HL-60 (cell line): ENCODE data around the gene PPP1R3C.

Experiments
- DNase-seq, 2 experiments: peaks; one replicate each; pipeline ENCODE4 v3.0.0-alpha.2; 2010 to 2020; ENCODE audit warnings: low read depth in 1 of 2, low spot score in 1 of 2
- H3K27ac ChIP-seq: fragments of 250-450 bp; sonication (Bioruptor Pico); replicated peaks from 2 replicates; pipeline ENCODE4 v1.5.1; 2020; ENCODE audit warnings: mild to moderate bottlenecking, moderate library complexity
- H3K27me3 ChIP-seq: fragments of 250-450 bp; sonication (Bioruptor Pico); 2 replicates; pipeline ENCODE4 v1.5.1; 2021; ENCODE audit warnings: mild to moderate bottlenecking, moderate library complexity; ENCODE audit not compliant: insufficient read depth, poor library complexity, severe bottlenecking
- H3K4me3 ChIP-seq: replicated peaks from 2 replicates; pipeline ENCODE4 v1.5.1; 2011; ENCODE audit warnings: mild to moderate bottlenecking, control low read depth, low read length; ENCODE audit not compliant: insufficient read depth
- GABPA ChIP-seq: IDR thresholded peaks from 2 replicates; pipeline ENCODE4 v1.6.1; 2012; ENCODE audit warnings: low read depth
- POLR2AphosphoS5 ChIP-seq: IDR thresholded peaks from 2 replicates; pipeline ENCODE4 v1.6.1; 2012; ENCODE audit warnings: low read depth
- SPI1 ChIP-seq: IDR thresholded peaks from 2 replicates; pipeline ENCODE4 v1.6.1; 2012; ENCODE audit warnings: low read depth, mild to moderate bottlenecking, borderline replicate concordance
- TF ChIP-seq, protein P1 (sequence below): IDR thresholded peaks from 2 replicates; pipeline ENCODE4 v1.6.1; 2012; ENCODE audit warnings: low read depth; ENCODE audit not compliant: insufficient replicate concordance
- TF ChIP-seq, protein P2 (sequence below): IDR thresholded peaks from one replicate; pipeline ENCODE4 v1.5.1; 2011; ENCODE audit warnings: low read length, control low read depth, inconsistent platforms; ENCODE audit not compliant: insufficient read depth

Gene PPP1R3C

DNA sequence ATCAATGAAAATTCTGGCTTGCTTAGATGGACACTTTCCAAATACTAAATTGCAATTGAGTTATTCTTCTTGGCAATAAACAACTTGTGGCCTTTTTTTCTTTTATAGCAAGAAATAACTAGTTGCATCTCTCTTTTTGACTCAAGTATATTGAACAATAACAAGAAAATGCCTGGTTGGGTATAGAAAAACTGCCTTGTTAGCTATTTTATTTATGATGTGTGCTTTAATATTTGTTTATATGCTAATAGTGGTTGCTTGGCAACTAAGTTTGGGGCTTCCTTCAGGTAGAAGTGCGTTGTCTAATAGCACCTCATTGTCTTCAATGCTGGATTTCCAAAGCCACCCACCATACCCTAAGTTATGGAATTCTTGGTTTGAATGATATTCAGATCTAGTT, 30.1 kb upstream of the PPP1R3C start:
- Histone ChIP-seq H3K27me3 (no peaks in the 10 kb centered on the region), H3K27ac (no peak overlapping the region), H3K4me3 (no peak overlapping the region)
- DNase-seq = no peak
- TF ChIP-seq POLR2AphosphoS5 (no peak), SPI1 (no peak), GABPA (no peak)
- TF ChIP-seq, protein P1, sequence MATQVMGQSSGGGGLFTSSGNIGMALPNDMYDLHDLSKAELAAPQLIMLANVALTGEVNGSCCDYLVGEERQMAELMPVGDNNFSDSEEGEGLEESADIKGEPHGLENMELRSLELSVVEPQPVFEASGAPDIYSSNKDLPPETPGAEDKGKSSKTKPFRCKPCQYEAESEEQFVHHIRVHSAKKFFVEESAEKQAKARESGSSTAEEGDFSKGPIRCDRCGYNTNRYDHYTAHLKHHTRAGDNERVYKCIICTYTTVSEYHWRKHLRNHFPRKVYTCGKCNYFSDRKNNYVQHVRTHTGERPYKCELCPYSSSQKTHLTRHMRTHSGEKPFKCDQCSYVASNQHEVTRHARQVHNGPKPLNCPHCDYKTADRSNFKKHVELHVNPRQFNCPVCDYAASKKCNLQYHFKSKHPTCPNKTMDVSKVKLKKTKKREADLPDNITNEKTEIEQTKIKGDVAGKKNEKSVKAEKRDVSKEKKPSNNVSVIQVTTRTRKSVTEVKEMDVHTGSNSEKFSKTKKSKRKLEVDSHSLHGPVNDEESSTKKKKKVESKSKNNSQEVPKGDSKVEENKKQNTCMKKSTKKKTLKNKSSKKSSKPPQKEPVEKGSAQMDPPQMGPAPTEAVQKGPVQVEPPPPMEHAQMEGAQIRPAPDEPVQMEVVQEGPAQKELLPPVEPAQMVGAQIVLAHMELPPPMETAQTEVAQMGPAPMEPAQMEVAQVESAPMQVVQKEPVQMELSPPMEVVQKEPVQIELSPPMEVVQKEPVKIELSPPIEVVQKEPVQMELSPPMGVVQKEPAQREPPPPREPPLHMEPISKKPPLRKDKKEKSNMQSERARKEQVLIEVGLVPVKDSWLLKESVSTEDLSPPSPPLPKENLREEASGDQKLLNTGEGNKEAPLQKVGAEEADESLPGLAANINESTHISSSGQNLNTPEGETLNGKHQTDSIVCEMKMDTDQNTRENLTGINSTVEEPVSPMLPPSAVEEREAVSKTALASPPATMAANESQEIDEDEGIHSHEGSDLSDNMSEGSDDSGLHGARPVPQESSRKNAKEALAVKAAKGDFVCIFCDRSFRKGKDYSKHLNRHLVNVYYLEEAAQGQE = no peak
- TF ChIP-seq, protein P2, sequence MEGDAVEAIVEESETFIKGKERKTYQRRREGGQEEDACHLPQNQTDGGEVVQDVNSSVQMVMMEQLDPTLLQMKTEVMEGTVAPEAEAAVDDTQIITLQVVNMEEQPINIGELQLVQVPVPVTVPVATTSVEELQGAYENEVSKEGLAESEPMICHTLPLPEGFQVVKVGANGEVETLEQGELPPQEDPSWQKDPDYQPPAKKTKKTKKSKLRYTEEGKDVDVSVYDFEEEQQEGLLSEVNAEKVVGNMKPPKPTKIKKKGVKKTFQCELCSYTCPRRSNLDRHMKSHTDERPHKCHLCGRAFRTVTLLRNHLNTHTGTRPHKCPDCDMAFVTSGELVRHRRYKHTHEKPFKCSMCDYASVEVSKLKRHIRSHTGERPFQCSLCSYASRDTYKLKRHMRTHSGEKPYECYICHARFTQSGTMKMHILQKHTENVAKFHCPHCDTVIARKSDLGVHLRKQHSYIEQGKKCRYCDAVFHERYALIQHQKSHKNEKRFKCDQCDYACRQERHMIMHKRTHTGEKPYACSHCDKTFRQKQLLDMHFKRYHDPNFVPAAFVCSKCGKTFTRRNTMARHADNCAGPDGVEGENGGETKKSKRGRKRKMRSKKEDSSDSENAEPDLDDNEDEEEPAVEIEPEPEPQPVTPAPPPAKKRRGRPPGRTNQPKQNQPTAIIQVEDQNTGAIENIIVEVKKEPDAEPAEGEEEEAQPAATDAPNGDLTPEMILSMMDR = no peak

DNA sequence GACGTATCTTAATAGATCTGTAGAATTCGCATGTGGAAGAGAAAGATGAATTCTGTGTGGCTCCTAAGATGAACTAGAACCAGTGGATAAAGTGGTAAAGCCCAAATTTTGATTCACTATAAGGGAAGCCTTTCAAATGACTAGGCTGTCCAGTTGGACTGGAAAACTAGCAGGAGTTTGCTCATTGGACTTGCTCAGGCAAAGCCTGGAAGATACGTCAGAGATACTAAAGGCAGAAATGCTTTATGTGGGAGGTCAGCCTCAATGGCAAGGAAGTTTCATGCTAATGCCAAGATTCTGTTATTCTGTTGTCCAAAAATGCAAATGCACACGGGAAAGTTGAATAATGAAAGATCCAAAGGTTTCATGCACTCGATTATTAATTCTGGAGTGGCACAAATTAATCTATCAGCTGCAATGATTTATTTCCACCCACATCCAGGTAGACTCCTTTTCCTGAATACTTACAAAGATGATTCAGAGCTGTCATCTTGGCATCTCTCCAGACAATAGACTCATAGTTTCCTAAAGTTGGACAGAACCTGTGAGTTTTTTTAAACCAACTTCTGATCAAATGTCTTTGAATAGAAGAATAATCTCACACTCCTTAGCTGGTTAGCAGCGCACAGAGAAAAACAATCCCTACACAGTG, 20.5 kb upstream of the PPP1R3C start:
- H3K4me3 ChIP-seq = no peak overlapping the region
- no peak for DNase-seq
- no peak overlapping the region for H3K27ac ChIP-seq
- H3K27me3 ChIP-seq = no peaks in the 10 kb centered on the region
- TF ChIP-seq, protein P1 = no peak
- TF ChIP-seq SPI1 (no peak), POLR2AphosphoS5 (no peak), GABPA (no peak)
- TF ChIP-seq, protein P2 = no peak

DNA sequence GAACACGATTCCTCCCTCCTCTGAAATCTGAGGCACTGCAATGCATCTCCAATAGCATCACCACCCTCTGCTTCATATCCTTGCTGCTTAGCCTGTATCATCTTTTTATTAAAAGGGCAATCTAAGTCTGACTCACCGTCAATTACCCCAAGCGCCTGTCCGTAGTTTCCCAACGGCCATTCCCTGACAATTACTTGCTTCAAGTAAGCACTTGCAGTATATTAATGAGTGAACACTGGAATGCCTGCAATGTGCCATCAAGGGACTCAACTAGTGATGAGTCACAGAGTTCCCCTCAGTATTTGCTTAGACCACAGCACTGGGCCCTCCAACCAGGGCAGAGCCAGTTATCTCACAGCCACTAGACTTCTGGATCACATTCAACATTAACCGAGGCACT, 19.5 kb upstream of the PPP1R3C start:
- no peak for DNase-seq
- TF ChIP-seq, protein P1 = no peak
- TF ChIP-seq SPI1 (no peak), GABPA (no peak), POLR2AphosphoS5 (no peak)
- TF ChIP-seq, protein P2 = no peak
- H3K27ac ChIP-seq = no peak overlapping the region
- H3K4me3 ChIP-seq = no peak overlapping the region
- no peaks in the 10 kb centered on the region for H3K27me3 ChIP-seq
